ENCODE measurements around the gene SH3BGRL.

DNA sequence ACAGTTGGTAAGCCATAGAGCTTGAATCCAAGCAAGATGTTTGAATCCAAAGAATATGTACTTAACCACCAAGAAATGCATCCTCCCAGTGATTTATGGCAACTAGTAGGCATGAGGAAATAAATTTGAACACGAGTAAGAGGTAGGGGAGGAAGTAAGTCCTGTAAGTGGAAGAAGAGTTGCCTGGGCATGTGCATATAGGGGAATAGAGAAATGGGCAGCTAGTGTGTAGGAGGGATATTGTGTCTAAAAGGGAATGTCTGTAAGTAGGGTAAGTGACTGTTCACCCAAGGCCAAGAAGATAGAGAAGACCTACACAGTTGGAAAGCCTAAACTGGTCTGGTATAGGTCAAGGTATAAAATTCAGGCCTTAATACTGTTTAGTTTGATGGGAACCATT is 4.6 kb downstream of the SH3BGRL start:
- TF ChIP-seq, protein P1, sequence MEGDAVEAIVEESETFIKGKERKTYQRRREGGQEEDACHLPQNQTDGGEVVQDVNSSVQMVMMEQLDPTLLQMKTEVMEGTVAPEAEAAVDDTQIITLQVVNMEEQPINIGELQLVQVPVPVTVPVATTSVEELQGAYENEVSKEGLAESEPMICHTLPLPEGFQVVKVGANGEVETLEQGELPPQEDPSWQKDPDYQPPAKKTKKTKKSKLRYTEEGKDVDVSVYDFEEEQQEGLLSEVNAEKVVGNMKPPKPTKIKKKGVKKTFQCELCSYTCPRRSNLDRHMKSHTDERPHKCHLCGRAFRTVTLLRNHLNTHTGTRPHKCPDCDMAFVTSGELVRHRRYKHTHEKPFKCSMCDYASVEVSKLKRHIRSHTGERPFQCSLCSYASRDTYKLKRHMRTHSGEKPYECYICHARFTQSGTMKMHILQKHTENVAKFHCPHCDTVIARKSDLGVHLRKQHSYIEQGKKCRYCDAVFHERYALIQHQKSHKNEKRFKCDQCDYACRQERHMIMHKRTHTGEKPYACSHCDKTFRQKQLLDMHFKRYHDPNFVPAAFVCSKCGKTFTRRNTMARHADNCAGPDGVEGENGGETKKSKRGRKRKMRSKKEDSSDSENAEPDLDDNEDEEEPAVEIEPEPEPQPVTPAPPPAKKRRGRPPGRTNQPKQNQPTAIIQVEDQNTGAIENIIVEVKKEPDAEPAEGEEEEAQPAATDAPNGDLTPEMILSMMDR (IDR thresholded peaks at IDR 0.05) = no peak
- TF ChIP-seq POLR2A (IDR thresholded peaks at IDR 0.05) = no peak

Data from gastroesophageal sphincter (tissue), 3 donors.